SK-N-SH (cell line): ENCODE results near the gene TECPR2.

Experiments used
- EP300 ChIP-seq, 2 experiments: IDR thresholded peaks; 2 replicates each; pipeline versions ENCODE4 v1.4.0 to v1.6.1; 2012; ENCODE audit warnings: borderline replicate concordance in 1 of 2, low read depth in 1 of 2, low read length in 1 of 2
- EZH2phosphoT487 ChIP-seq: fragments of 200-600 bp; sonication (generic); IDR thresholded peaks from 2 replicates; pipeline ENCODE4 v1.6.1; 2017; ENCODE audit warnings: low read depth, mixed run types, mild to moderate bottlenecking, antibody characterized with exemption, moderate library complexity, borderline replicate concordance
- JUND ChIP-seq: IDR thresholded peaks from 2 replicates; pipeline ENCODE4 v1.4.0; 2012
- NRF1 ChIP-seq: IDR thresholded peaks from 2 replicates; pipeline ENCODE4 v1.6.1; 2012; ENCODE audit warnings: low read depth, mild to moderate bottlenecking, low read length
- POLR2AphosphoS5 ChIP-seq: IDR thresholded peaks from 2 replicates; pipeline ENCODE4 v1.6.1; 2012; ENCODE audit warnings: low read depth, low read length
- RAD21 ChIP-seq: IDR thresholded peaks from 2 replicates; pipeline ENCODE4 v1.6.1; 2012; ENCODE audit warnings: mild to moderate bottlenecking, low read length
- RCOR1 ChIP-seq: fragments of 150-350 bp; IDR thresholded peaks from 2 replicates; pipeline ENCODE4 v1.6.1; 2017; ENCODE audit warnings: antibody characterized with exemption, low read length
- RFX5 ChIP-seq: IDR thresholded peaks from 2 replicates; pipeline ENCODE4 v1.6.1; 2012; ENCODE audit warnings: mild to moderate bottlenecking, improper control_type of control experiment, low read length
- SMC3 ChIP-seq: IDR thresholded peaks from 2 replicates; pipeline ENCODE4 v1.6.1; 2012; ENCODE audit warnings: low read depth, low read length, improper control_type of control experiment
- YY1 ChIP-seq: IDR thresholded peaks from 2 replicates; pipeline ENCODE4 v1.4.0; 2012; ENCODE audit warnings: low read depth, mild to moderate bottlenecking
- TF ChIP-seq, protein P1 (sequence below): fragments of 200-600 bp; sonication (generic); IDR thresholded peaks from 2 replicates; pipeline ENCODE4 v1.6.1; 2017; ENCODE audit warnings: antibody characterized with exemption, mild to moderate bottlenecking, moderate library complexity
- TF ChIP-seq, protein P2 (sequence below): IDR thresholded peaks from 2 replicates; pipeline ENCODE4 v1.4.0; 2012; ENCODE audit warnings: low read depth
- TF ChIP-seq, protein P3 (sequence below): IDR thresholded peaks from 2 replicates; pipeline ENCODE4 v1.6.1; 2012; ENCODE audit warnings: mild to moderate bottlenecking, low read depth, low read length, moderate library complexity

- TF ChIP-seq RCOR1 (no peak), SMC3 (peak; percentile 40; the same call in 1 of the 2 replicates), NRF1 (no peak), JUND (no peak), EP300 (IDR thresholded peaks at IDR 0.05; ENCODE audit: borderline replicate concordance in 1 of 2, low read depth in 1 of 2, low read length in 1 of 2) (no peak), EZH2phosphoT487 (no peak), YY1 (no peak), RAD21 (peak; percentile 58), POLR2AphosphoS5 (no peak), RFX5 (no peak)
- TF ChIP-seq, protein P1, sequence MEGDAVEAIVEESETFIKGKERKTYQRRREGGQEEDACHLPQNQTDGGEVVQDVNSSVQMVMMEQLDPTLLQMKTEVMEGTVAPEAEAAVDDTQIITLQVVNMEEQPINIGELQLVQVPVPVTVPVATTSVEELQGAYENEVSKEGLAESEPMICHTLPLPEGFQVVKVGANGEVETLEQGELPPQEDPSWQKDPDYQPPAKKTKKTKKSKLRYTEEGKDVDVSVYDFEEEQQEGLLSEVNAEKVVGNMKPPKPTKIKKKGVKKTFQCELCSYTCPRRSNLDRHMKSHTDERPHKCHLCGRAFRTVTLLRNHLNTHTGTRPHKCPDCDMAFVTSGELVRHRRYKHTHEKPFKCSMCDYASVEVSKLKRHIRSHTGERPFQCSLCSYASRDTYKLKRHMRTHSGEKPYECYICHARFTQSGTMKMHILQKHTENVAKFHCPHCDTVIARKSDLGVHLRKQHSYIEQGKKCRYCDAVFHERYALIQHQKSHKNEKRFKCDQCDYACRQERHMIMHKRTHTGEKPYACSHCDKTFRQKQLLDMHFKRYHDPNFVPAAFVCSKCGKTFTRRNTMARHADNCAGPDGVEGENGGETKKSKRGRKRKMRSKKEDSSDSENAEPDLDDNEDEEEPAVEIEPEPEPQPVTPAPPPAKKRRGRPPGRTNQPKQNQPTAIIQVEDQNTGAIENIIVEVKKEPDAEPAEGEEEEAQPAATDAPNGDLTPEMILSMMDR: peak; percentile 68
- TF ChIP-seq, protein P2, sequence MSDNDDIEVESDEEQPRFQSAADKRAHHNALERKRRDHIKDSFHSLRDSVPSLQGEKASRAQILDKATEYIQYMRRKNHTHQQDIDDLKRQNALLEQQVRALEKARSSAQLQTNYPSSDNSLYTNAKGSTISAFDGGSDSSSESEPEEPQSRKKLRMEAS: no peak
- TF ChIP-seq, protein P3, sequence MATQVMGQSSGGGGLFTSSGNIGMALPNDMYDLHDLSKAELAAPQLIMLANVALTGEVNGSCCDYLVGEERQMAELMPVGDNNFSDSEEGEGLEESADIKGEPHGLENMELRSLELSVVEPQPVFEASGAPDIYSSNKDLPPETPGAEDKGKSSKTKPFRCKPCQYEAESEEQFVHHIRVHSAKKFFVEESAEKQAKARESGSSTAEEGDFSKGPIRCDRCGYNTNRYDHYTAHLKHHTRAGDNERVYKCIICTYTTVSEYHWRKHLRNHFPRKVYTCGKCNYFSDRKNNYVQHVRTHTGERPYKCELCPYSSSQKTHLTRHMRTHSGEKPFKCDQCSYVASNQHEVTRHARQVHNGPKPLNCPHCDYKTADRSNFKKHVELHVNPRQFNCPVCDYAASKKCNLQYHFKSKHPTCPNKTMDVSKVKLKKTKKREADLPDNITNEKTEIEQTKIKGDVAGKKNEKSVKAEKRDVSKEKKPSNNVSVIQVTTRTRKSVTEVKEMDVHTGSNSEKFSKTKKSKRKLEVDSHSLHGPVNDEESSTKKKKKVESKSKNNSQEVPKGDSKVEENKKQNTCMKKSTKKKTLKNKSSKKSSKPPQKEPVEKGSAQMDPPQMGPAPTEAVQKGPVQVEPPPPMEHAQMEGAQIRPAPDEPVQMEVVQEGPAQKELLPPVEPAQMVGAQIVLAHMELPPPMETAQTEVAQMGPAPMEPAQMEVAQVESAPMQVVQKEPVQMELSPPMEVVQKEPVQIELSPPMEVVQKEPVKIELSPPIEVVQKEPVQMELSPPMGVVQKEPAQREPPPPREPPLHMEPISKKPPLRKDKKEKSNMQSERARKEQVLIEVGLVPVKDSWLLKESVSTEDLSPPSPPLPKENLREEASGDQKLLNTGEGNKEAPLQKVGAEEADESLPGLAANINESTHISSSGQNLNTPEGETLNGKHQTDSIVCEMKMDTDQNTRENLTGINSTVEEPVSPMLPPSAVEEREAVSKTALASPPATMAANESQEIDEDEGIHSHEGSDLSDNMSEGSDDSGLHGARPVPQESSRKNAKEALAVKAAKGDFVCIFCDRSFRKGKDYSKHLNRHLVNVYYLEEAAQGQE: no peak
Measured at GRCh38 chr14:102323102-102323501, 39.6 kb upstream of the TECPR2 start.
